HepG2 (cell line): ENCODE measurements around the gene NAPB. TPM values are rescaled to one million over a fixed set of nuclear protein-coding genes. Genes with fewer than 3 reads are reported as not detected.

Experiments used
- ATF7 ChIP-seq, 2 experiments: fragments of 450-650 bp in 1 of 2; sonication (generic) in 1 of 2; formaldehyde crosslinking in 1 of 2; IDR thresholded peaks; 2 replicates each; pipeline versions ENCODE4 v1.4.0 to v1.6.1; 2016 to 2020; ENCODE audit warnings: antibody characterized with exemption in 1 of 2, mild to moderate bottlenecking in 1 of 2, missing genetic modification reagents in 1 of 2
- CEBPB ChIP-seq: IDR thresholded peaks from 2 replicates; pipeline ENCODE4 v1.6.1; 2011; ENCODE audit warnings: low read depth, low read length, improper control_type of control experiment, borderline replicate concordance
- HIVEP1 ChIP-seq: sonication (generic); formaldehyde crosslinking; IDR thresholded peaks from 2 replicates; pipeline ENCODE4 v1.4.0; 2020; ENCODE audit warnings: mild to moderate bottlenecking, missing genetic modification reagents
- HNF4A ChIP-seq: sonication (generic); formaldehyde crosslinking; IDR thresholded peaks from 2 replicates; pipeline ENCODE4 v1.4.0; 2020; ENCODE audit warnings: missing genetic modification reagents
- ISL2 ChIP-seq: sonication (generic); formaldehyde crosslinking; IDR thresholded peaks from 2 replicates; pipeline ENCODE4 v1.5.0; 2020; ENCODE audit warnings: missing genetic modification reagents
- KDM5A ChIP-seq: fragments of 200-600 bp; sonication (generic); IDR thresholded peaks from 2 replicates; pipeline ENCODE4 v1.7.0; 2018; ENCODE audit warnings: antibody characterized with exemption, mild to moderate bottlenecking, low read length, borderline replicate concordance
- NR0B2 ChIP-seq: sonication (generic); formaldehyde crosslinking; IDR thresholded peaks from 2 replicates; pipeline ENCODE4 v1.4.0; 2020; ENCODE audit warnings: mild to moderate bottlenecking, missing genetic modification reagents
- PHF21A ChIP-seq: sonication (generic); formaldehyde crosslinking; IDR thresholded peaks from 2 replicates; pipeline ENCODE4 v1.5.0; 2020; ENCODE audit warnings: mild to moderate bottlenecking, missing genetic modification reagents
- RBM22 ChIP-seq: fragments of 200-400 bp; formaldehyde crosslinking; optimal IDR thresholded peaks from 2 replicates; pipeline ENCODE3; 2017; ENCODE audit warnings: mild to moderate bottlenecking, low read length, moderate library complexity
- RFX5 ChIP-seq: IDR thresholded peaks from 2 replicates; pipeline ENCODE4 v1.6.1; 2011; ENCODE audit warnings: low read depth, low read length, improper control_type of control experiment
- TBX3 ChIP-seq: fragments of 450-650 bp; IDR thresholded peaks from 2 replicates; pipeline ENCODE4 v1.6.1; 2017; ENCODE audit warnings: antibody characterized with exemption, mild to moderate bottlenecking, inconsistent platforms, borderline replicate concordance
- TERF1 ChIP-seq: sonication (generic); formaldehyde crosslinking; IDR thresholded peaks from 2 replicates; pipeline ENCODE4 v1.8.0; 2022; ENCODE audit warnings: mild to moderate bottlenecking, missing genetic modification reagents, moderate library complexity
- U2AF1 ChIP-seq: fragments of 200-400 bp; formaldehyde crosslinking; optimal IDR thresholded peaks from 2 replicates; pipeline ENCODE3; 2017; ENCODE audit warnings: mild to moderate bottlenecking, low read depth, low read length
- ZBTB20 ChIP-seq: sonication (generic); formaldehyde crosslinking; IDR thresholded peaks from 2 replicates; pipeline ENCODE4 v1.8.1; 2023; ENCODE audit warnings: missing genetic modification reagents, low read depth, mild to moderate bottlenecking, borderline replicate concordance
- ZFP36 ChIP-seq: fragments of 150-350 bp; IDR thresholded peaks from 2 replicates; pipeline ENCODE4 v1.6.1; 2018; ENCODE audit warnings: borderline replicate concordance, low read length, low read depth; ENCODE audit not compliant: partially characterized antibody
- ZFYVE20 ChIP-seq: sonication (generic); formaldehyde crosslinking; IDR thresholded peaks from 2 replicates; pipeline ENCODE4 v1.8.0; 2023; ENCODE audit warnings: low read depth, mild to moderate bottlenecking, moderate library complexity, missing genetic modification reagents, borderline replicate concordance
- ZHX1 ChIP-seq: sonication (generic); formaldehyde crosslinking; IDR thresholded peaks from 2 replicates; pipeline ENCODE4 v1.8.1; 2022; ENCODE audit warnings: low read depth, mild to moderate bottlenecking, missing genetic modification reagents
- ZNF160 ChIP-seq: sonication (generic); formaldehyde crosslinking; IDR thresholded peaks from 2 replicates; pipeline ENCODE4 v1.8.0; 2022; ENCODE audit warnings: mild to moderate bottlenecking, inconsistent platforms, missing genetic modification reagents
- ZNF30 ChIP-seq: sonication (generic); formaldehyde crosslinking; IDR thresholded peaks from 2 replicates; pipeline ENCODE4 v1.5.0; 2020; ENCODE audit warnings: mild to moderate bottlenecking, missing genetic modification reagents
- ZNF33A ChIP-seq: sonication (generic); formaldehyde crosslinking; IDR thresholded peaks from 2 replicates; pipeline ENCODE4 v1.5.1; 2020; ENCODE audit warnings: missing genetic modification reagents, mild to moderate bottlenecking, moderate library complexity, borderline replicate concordance
- ZNF501 ChIP-seq: sonication (generic); formaldehyde crosslinking; IDR thresholded peaks from 2 replicates; pipeline ENCODE4 v1.5.1; 2020; ENCODE audit warnings: mild to moderate bottlenecking, moderate library complexity, missing genetic modification reagents
- ZNF674 ChIP-seq: sonication (generic); formaldehyde crosslinking; IDR thresholded peaks from 2 replicates; pipeline ENCODE4 v1.5.0; 2020; ENCODE audit warnings: low read depth, mild to moderate bottlenecking, missing genetic modification reagents
- ZNF740 ChIP-seq: sonication (generic); formaldehyde crosslinking; IDR thresholded peaks from 2 replicates; pipeline ENCODE4 v1.4.0; 2020; ENCODE audit warnings: missing genetic modification reagents
- ZNF790 ChIP-seq: sonication (generic); formaldehyde crosslinking; IDR thresholded peaks from 2 replicates; pipeline ENCODE4 v1.8.0; 2022; ENCODE audit warnings: missing genetic modification reagents, mild to moderate bottlenecking, borderline replicate concordance
- polyA plus RNA-seq, 8 experiments: library from polyadenylated mRNA; depleted of rRNA in 3 of 8; stranded (reverse) in 7 of 8; unstranded in 1 of 8; fragments of >200 nt; fragmentation: Illumina TruSeq in 4 of 8; extraction: Trizol in 4 of 8; gene quantifications; 2 replicates each; pipeline versions ENCODE4 v1.2.1 to v1.2.3, GENCODE V29; 2011 to 2016; ENCODE audit warnings: low read depth in 4 of 8, missing spikeins in 1 of 8, mixed read lengths in 1 of 8; ENCODE audit not compliant: insufficient read depth in 1 of 8
- total RNA-seq, 5 experiments: library from RNA; depleted of rRNA; stranded (reverse); fragments of >200 nt; fragmentation: Illumina TruSeq; extraction: Trizol; gene quantifications; 2 replicates each; pipeline ENCODE4 v1.2.3, GENCODE V29; 2016; ENCODE audit warnings: low read depth in 1 of 5

The NAPB gene
- total and polyA plus RNA-seq, 2 of the 13 experiments (the other 11 are each of a cell fraction or from before 2014, with no cell fraction given): 15.2 to 16.1 TPM

GRCh38 chr20:23350904-23351838 is 70.1 kb downstream of the NAPB start (continued):
- TF ChIP-seq HIVEP1 (peak; percentile 81), KDM5A (peak; percentile 68), RBM22 (no peak), PHF21A (CRISPR knock-in tag) (no peak), ZNF30 (CRISPR knock-in tag) (peak; percentile 36; the same call in 1 of the 2 replicates), U2AF1 (peak; percentile 7), TERF1 (CRISPR knock-in tag) (no peak; the same call in 1 of the 2 replicates), ZHX1 (no peak), HNF4A (no peak), ZNF160 (CRISPR knock-in tag) (peak; percentile 83), ZFP36 (no peak), ZNF33A (CRISPR knock-in tag) (no peak; the same call in 1 of the 2 replicates), CEBPB (no peak), NR0B2 (CRISPR knock-in tag) (peak; percentile 96), ATF7 (IDR thresholded peaks at IDR 0.05) (no peak), ATF7 (CRISPR knock-in tag; IDR thresholded peaks at IDR 0.05) (no peak; the same call in 1 of the 2 replicates), ZNF674 (CRISPR knock-in tag) (0 out of 2 replicates have a peak, but pooled peaks have one; percentile 79), ZNF790 (CRISPR knock-in tag) (no peak; the same call in 1 of the 2 replicates), ISL2 (CRISPR knock-in tag) (no peak), ZFYVE20 (0 out of 2 replicates have a peak, but pooled peaks have one; percentile 81), ZNF740 (CRISPR knock-in tag) (0 out of 2 replicates have a peak, but pooled peaks have one; percentile 16), ZNF501 (CRISPR knock-in tag) (peak; percentile 85), TBX3 (no peak), ZBTB20 (CRISPR knock-in tag) (no peak), RFX5 (no peak)
